Measurements from ENCODE around the gene MCM10. TPM values are rescaled to one million over a fixed set of nuclear protein-coding genes. Genes with fewer than 3 reads are reported as not detected.
A peak's percentile ranks its signal among the peaks of the same experiment; 100 is the strongest.

Gene MCM10
- total and polyA plus RNA-seq, 2 of the 8 experiments (the other 6 are each of a cell fraction or from before 2014, with no cell fraction given) = 9.8 to 60.3 TPM

- TF ChIP-seq TCF12 (IDR thresholded peaks at IDR 0.05; ENCODE audit: low read depth, low read length) (no peak), RFX5 (IDR thresholded peaks at IDR 0.05; ENCODE audit: borderline replicate concordance, low read depth, low read length) (no peak), RBBP5 (IDR thresholded peaks at IDR 0.05; ENCODE audit: borderline replicate concordance, low read depth, low read length) (no peak), BRCA1 (IDR thresholded peaks at IDR 0.05; ENCODE audit: low read depth, low read length) (no peak), NRF1 (IDR thresholded peaks at IDR 0.05; ENCODE audit: low read depth, low read length) (no peak), CEBPB (IDR thresholded peaks at IDR 0.05; ENCODE audit: low read depth, low read length) (no peak), EP300 (IDR thresholded peaks at IDR 0.05; ENCODE audit: borderline replicate concordance in 1 of 2, low read depth in 2 of 2, low read length in 2 of 2) (peak in 1 of 2 experiments; percentile 20; a peak in 1 of 3 replicates), RAD21 (IDR thresholded peaks at IDR 0.05 in 1 of 2, conservative IDR thresholded peaks at IDR 0.05 in 1 of 2; ENCODE audit: low read depth in 2 of 2, low read length in 2 of 2) (peak; percentile 63 to 72), NANOG (IDR thresholded peaks at IDR 0.05; ENCODE audit: insufficient read depth, low read depth, low read length, poor library complexity, severe bottlenecking) (no peak), SIN3A (conservative IDR thresholded peaks at IDR 0.05 in 1 of 2, IDR thresholded peaks at IDR 0.05 in 1 of 2; ENCODE audit: low read depth in 1 of 2, low read length in 2 of 2) (peak in 1 of 2 experiments; percentile 83; a peak in 1 of 4 replicates), CHD2 (IDR thresholded peaks at IDR 0.05; ENCODE audit: low read length) (no peak), PHF8 (conservative IDR thresholded peaks at IDR 0.05; ENCODE audit: low read depth, low read length) (peak; percentile 77), SP1 (IDR thresholded peaks at IDR 0.05; ENCODE audit: low read depth, low read length) (peak; percentile 65; the same call in 1 of the 2 replicates), HDAC6 (IDR thresholded peaks at IDR 0.05; ENCODE audit: low read depth, low read length) (no peak), YY1 (IDR thresholded peaks at IDR 0.05; ENCODE audit: low read depth, low read length) (peak; percentile 97), BACH1 (IDR thresholded peaks at IDR 0.05; ENCODE audit: low read length) (peak; percentile 85), FOSL1 (IDR thresholded peaks at IDR 0.05; ENCODE audit: insufficient read depth, low read depth, low read length) (no peak), SAP30 (IDR thresholded peaks at IDR 0.05; ENCODE audit: insufficient read depth, insufficient replicate concordance, low read length) (no peak), MAFK (IDR thresholded peaks at IDR 0.05; ENCODE audit: low read depth, low read length) (no peak), JUN (IDR thresholded peaks at IDR 0.05; ENCODE audit: low read depth, low read length) (no peak), CREB1 (IDR thresholded peaks at IDR 0.05) (peak; percentile 97)
- TF ChIP-seq, protein P1, sequence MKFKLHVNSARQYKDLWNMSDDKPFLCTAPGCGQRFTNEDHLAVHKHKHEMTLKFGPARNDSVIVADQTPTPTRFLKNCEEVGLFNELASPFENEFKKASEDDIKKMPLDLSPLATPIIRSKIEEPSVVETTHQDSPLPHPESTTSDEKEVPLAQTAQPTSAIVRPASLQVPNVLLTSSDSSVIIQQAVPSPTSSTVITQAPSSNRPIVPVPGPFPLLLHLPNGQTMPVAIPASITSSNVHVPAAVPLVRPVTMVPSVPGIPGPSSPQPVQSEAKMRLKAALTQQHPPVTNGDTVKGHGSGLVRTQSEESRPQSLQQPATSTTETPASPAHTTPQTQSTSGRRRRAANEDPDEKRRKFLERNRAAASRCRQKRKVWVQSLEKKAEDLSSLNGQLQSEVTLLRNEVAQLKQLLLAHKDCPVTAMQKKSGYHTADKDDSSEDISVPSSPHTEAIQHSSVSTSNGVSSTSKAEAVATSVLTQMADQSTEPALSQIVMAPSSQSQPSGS (IDR thresholded peaks at IDR 0.05; ENCODE audit: low read length) = peak; percentile 90
These were observed at the start of gene MCM10 (continued) for GRCh38 chr10:13160934-13161856.

Measured in H1 (cell line).